ENCODE data around the gene ERG. TPM values are rescaled to one million over a fixed set of nuclear protein-coding genes. Genes with fewer than 3 reads are reported as not detected.

The ERG gene
- total and polyA plus RNA-seq, 2 of the 8 experiments (the other 6 are each of a cell fraction or from before 2014, with no cell fraction given) = 1.0 to 3.0 TPM

- Histone ChIP-seq H2AK5ac (ENCODE audit: low read depth, low read length) (no peak overlapping the region), H3K4ac (replicated peaks; ENCODE audit: insufficient read length, low read depth, low read length) (no peak overlapping the region), H2BK20ac (ENCODE audit: low read length) (no peak overlapping the region), H3K18ac (ENCODE audit: extremely low read depth, low read length) (no peak overlapping the region), H3K79me1 (ENCODE audit: low read depth, low read length) (no peaks in the 10 kb centered on the region), H3K23me2 (ENCODE audit: low read depth, low read length) (no peaks in the 10 kb centered on the region), H2BK5ac (ENCODE audit: low read depth, low read length) (no peak overlapping the region), H3K4me2 (ENCODE audit: insufficient read depth in 1 of 2, low read depth in 2 of 2, low read length in 2 of 2) (no peak overlapping the region), H4K20me1 (replicated peaks in 1 of 2; ENCODE audit: control insufficient read depth in 1 of 2, insufficient read depth in 2 of 2, low read length in 2 of 2) (no peaks in the 10 kb centered on the region), H3K4me1 (replicated peaks in 1 of 4; ENCODE audit: control insufficient read depth in 3 of 4, insufficient read depth in 4 of 4, low read length in 3 of 4) (no peaks in the 10 kb centered on the region), H2BK12ac (ENCODE audit: low read depth, low read length) (no peak overlapping the region), H3K9me3 (ENCODE audit: insufficient read depth in 2 of 2, low read depth in 1 of 2, low read length in 1 of 2) (no peaks in the 10 kb centered on the region), H2BK120ac (replicated peaks; ENCODE audit: low read depth, low read length) (no peak overlapping the region), H3K27me3 (replicated peaks in 1 of 4; ENCODE audit: control insufficient read depth in 3 of 4, extremely low read depth in 1 of 4, insufficient read depth in 3 of 4, low read length in 3 of 4) (no peaks in the 10 kb centered on the region), H3K9ac (replicated peaks in 1 of 4; ENCODE audit: extremely low read depth in 1 of 4, low read depth in 3 of 4, low read length in 3 of 4) (no peak overlapping the region), H4K91ac (replicated peaks; ENCODE audit: insufficient read length, low read length) (no peak overlapping the region), H3K79me2 (ENCODE audit: control insufficient read depth in 1 of 2, insufficient read depth in 2 of 2, low read length in 2 of 2) (no peaks in the 10 kb centered on the region), H2BK15ac (ENCODE audit: low read length) (no peak overlapping the region), H3K4me3 (ENCODE audit: extremely low read depth in 1 of 4, insufficient read depth in 2 of 4, low read depth in 3 of 4, low read length in 4 of 4) (no peak overlapping the region), H3K27ac (ENCODE audit: low read depth, low read length) (no peak overlapping the region), H3K14ac (ENCODE audit: insufficient read length) (no peak overlapping the region), H3K56ac (replicated peaks; ENCODE audit: insufficient read length, low read depth, low read length) (no peak overlapping the region), H3K23ac (ENCODE audit: insufficient read length) (no peak overlapping the region), H4K5ac (ENCODE audit: insufficient read length, low read depth, low read length) (no peak overlapping the region), H2AFZ (ENCODE audit: low read length) (no peak overlapping the region), H4K8ac (ENCODE audit: extremely low read depth, insufficient read depth, low read length) (no peak overlapping the region), H3K36me3 (ENCODE audit: control insufficient read depth in 2 of 4, insufficient read depth in 4 of 4, low read length in 3 of 4) (no peaks in the 10 kb centered on the region)
- TF ChIP-seq BACH1 (IDR thresholded peaks at IDR 0.05; ENCODE audit: low read length) (no peak), CTBP2 (IDR thresholded peaks at IDR 0.05; ENCODE audit: borderline replicate concordance, insufficient read depth, insufficient read length, low read length) (no peak), TEAD4 (IDR thresholded peaks at IDR 0.05; ENCODE audit: low read depth, low read length) (no peak), TBP (IDR thresholded peaks at IDR 0.05; ENCODE audit: low read depth, low read length) (no peak)
- POLR2A ChIA-PET (ENCODE audit: partially characterized antibody) = no interaction called here
- FAIRE-seq (no peak), DNase-seq (ENCODE audit: low read depth in 1 of 2, low spot score in 2 of 2) (no peak)
- 75% methylated on average over 2 of the region's 2 CpGs; no CpG with 5 or more reads in 1 of the 2 experiments for WGBS, 2 experiments (ENCODE audit: extremely low coverage in 1 of 2, insufficient coverage in 1 of 2, insufficient read length in 1 of 2, insufficient replicate concordance in 2 of 2, low coverage in 1 of 2, low lambda C conversion rate in 2 of 2, missing lambda C conversion rate in 1 of 2)
- CTCF ChIA-PET (ENCODE audit: partially characterized antibody) = interaction anchor here (0.9 kb wide), 1 partner anchor 14 kb away, joined by 3 read pairs; no protein-coding TSS in a partner anchor
Observed at GRCh38 chr21:38533887-38534286, 35.6 kb upstream of the ERG start.

All from H1 (cell line).